C4-2B (cell line): ENCODE data around the gene SLC22A15.

Source experiments
- H3K27ac ChIP-seq: fragments of 450-650 bp; 2 replicates; pipeline ENCODE4 v1.5.1; 2017
- CTCF ChIP-seq: fragments of 450-650 bp; conservative IDR thresholded peaks from 2 replicates; pipeline ENCODE4 v1.5.1; 2017; ENCODE audit warnings: mild to moderate bottlenecking
- ZFX ChIP-seq: fragments of 450-650 bp; IDR thresholded peaks from 2 replicates; pipeline ENCODE4 v1.6.1; 2017

The SLC22A15 gene

GRCh38 chr1:116075990-116076389 is 99.7 kb downstream of the SLC22A15 start:
- TF ChIP-seq ZFX (no peak), CTCF (no peak)
- no peak overlapping the region for H3K27ac ChIP-seq

- H3K27ac ChIP-seq, result no peak overlapping the region
These were observed 100.5 kb downstream of the SLC22A15 start for GRCh38 chr1:116076831-116077230.

DNA sequence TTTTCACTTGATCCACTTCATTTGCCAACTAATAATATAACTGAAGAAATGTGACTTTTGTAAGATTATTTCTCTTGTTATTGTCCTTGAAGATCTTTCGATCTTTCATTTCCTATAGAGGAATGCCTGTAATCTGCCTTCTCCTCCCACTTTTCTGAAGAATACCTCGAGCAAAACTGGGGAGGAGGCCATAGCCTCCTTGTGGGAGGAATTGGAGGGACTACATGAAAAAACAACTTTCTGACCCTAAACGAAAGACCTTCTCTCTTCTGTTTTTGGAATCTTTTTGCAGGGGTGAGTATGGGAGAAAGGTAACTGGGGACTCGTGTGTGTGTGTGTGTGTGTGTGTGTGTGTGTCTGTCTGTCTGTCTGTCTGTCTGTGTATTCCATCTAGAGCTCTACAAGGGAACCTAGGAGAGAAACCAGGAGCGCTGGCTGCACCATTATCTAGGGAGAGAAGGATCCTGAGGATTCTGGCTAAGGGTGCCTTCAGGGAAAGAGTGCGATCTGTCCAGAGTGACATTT is 102.4 kb downstream of the SLC22A15 start:
- TF ChIP-seq CTCF (no peak), ZFX (no peak)
- H3K27ac ChIP-seq, result no peak overlapping the region

More at GRCh38 chr1:116076831-116077230, 100.5 kb downstream of the SLC22A15 start:
- TF ChIP-seq CTCF, result no peak
- no peak for TF ChIP-seq ZFX

GRCh38 chr1:116087628-116088027 is 111.3 kb downstream of the SLC22A15 start:
- H3K27ac ChIP-seq, result no peak overlapping the region
- no peak for TF ChIP-seq CTCF
- no peak for TF ChIP-seq ZFX

- TF ChIP-seq ZFX, result no peak
- no peak overlapping the region for H3K27ac ChIP-seq
These were observed 113.6 kb downstream of the SLC22A15 start for GRCh38 chr1:116089870-116090269.

GRCh38 chr1:116091083-116091482 is 114.8 kb downstream of the SLC22A15 start:
- TF ChIP-seq ZFX (no peak), CTCF (no peak)
- H3K27ac ChIP-seq, result no peak overlapping the region

DNA sequence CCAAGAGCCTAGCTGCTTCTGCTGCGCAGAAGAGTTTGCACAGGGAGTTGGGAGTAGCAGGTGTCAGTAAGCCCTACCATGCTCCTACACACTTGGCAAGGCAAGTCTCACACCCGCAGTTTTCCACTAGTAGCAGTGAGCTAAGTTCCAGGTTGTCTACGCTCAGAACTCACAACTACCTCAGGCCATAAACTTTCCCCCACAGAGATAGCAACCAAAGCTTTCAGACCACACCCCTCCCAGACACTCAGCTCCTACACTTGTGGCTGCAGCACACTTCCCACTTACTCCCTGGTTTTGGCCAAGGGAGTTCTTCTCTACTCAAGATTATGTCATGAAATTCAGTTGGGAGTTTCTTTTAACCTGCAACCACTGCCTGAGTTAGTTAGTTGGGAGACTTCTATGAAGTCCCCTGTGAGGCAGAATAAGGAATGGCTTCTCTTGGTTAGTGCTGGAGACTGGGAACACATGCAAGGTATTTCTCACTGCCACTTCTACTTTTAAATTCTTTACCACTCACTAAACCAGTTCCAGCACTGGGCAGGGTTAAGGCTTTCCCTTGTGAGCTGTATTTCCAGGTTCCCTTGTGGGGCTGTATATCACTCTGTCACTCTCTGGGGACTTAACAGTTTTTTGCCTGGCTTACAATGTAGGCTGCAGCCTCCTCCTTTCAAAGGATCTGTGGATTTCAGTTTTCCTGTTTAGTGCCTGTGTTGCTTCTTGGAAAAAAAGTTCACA is 116.6 kb downstream of the SLC22A15 start:
- H3K27ac ChIP-seq, result no peak overlapping the region
- no peak for TF ChIP-seq ZFX
- no peak for TF ChIP-seq CTCF

DNA sequence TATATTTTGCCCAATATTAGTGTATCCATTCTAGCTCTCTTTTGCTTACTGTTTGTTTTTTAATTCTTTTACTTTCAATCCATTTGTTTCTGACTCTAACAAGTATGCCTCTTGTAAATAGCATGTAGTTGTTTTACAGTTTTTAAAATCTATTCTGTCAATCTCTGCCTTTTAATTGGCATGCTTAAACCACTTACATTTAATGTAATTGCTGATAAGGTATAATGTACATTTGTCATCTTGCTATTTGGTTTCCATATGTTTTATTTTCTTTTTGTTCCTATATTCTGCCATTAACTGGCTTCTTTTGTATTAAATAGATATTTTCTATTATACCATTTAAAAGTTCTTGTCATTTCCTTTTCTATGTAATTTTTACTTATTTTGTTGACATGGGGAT is 118.7 kb downstream of the SLC22A15 start:
- TF ChIP-seq CTCF (no peak), ZFX (no peak)
- H3K27ac ChIP-seq, result no peak overlapping the region
